Renal cortical epithelial cell (primary cell): Measurements from ENCODE around the gene SMIM43. TPM values are rescaled to one million over a fixed set of nuclear protein-coding genes. Genes with fewer than 3 reads are reported as not detected.
A peak's percentile ranks its signal among the peaks of the same experiment; 100 is the strongest.
"Not testable (repeated sequence)": the region's sequence is repeated elsewhere in the genome, so short reads cannot be mapped to it uniquely, and the experiment has no call there.

Experiments used
- DNase-seq: peaks from one replicate; pipeline ENCODE4 v3.0.0-alpha.2; 2011; ENCODE audit warnings: low read depth
- total RNA-seq: library from RNA; depleted of rRNA; stranded (reverse); fragments of >200 nt; gene quantifications from 2 replicates; pipeline ENCODE4 v1.2.3, GENCODE V29; 2014

SMIM43 gene
- total RNA-seq, 1 donor from 2014 or later = 0.30 TPM

GRCh38 chr4:121736735-121737351 lies 28.1 kb downstream of the SMIM43 start:
- peak; percentile 59 for DNase-seq

- no peak for DNase-seq
Observed at GRCh38 chr4:121734571-121734970, 30.4 kb downstream of the SMIM43 start.

- DNase-seq = peak; percentile 39
Observed at GRCh38 chr4:121733942-121734341, 31.0 kb downstream of the SMIM43 start.

GRCh38 chr4:121729753-121730152 lies 35.2 kb downstream of the SMIM43 start:
- not testable (repeated sequence) for DNase-seq

GRCh38 chr4:121728798-121729226 lies 36.2 kb downstream of the SMIM43 start:
- DNase-seq = peak; percentile 28

GRCh38 chr4:121728066-121728465 lies 36.9 kb downstream of the SMIM43 start:
- peak; percentile 69 for DNase-seq

- peak; percentile 81 for DNase-seq
Observed at GRCh38 chr4:121726642-121727268, 38.2 kb downstream of the SMIM43 start.

- DNase-seq = no peak
Observed at GRCh38 chr4:121724671-121725070, 40.3 kb downstream of the SMIM43 start.

- no peak for DNase-seq
Observed at GRCh38 chr4:121721700-121722099, 43.3 kb downstream of the SMIM43 start.

- peak; percentile 28 for DNase-seq
Observed at GRCh38 chr4:121720109-121720508, 44.9 kb downstream of the SMIM43 start.

GRCh38 chr4:121717680-121718237 lies 47.2 kb downstream of the SMIM43 start:
- peak; percentile 26 for DNase-seq

GRCh38 chr4:121714548-121714947 lies 50.4 kb downstream of the SMIM43 start:
- DNase-seq = no peak

GRCh38 chr4:121712783-121713182 lies 52.2 kb downstream of the SMIM43 start:
- DNase-seq = no peak

GRCh38 chr4:121712001-121712651 lies 52.8 kb downstream of the SMIM43 start:
- DNase-seq = no peak

GRCh38 chr4:121711263-121712000 lies 53.5 kb downstream of the SMIM43 start:
- DNase-seq = peak; percentile 88

- DNase-seq = no peak
Observed at GRCh38 chr4:121709766-121710405, 55.1 kb downstream of the SMIM43 start.

Other genes starting within 250 kb of the SMIM43 start
- 419 and 635 TPM in 2 replicates for gene ANXA5, start 68.2 kb downstream of the SMIM43 start, total RNA-seq
- 18.1 and 38.6 TPM in 2 replicates for gene EXOSC9, start 36.2 kb upstream of the SMIM43 start, total RNA-seq
- gene CCNA2, start 58.7 kb upstream of the SMIM43 start, total RNA-seq = 2.5 and 43.2 TPM in 2 replicates
- gene BBS7, start 105.3 kb upstream of the SMIM43 start, total RNA-seq = 27.3 and 31.6 TPM in 2 replicates
- gene TRPC3, start 186.9 kb upstream of the SMIM43 start, total RNA-seq = not detected in 2 replicates